ENCODE data around the gene POTEM. TPM values are rescaled to one million over a fixed set of nuclear protein-coding genes. Genes with fewer than 3 reads are reported as not detected.
"Not testable (repeated sequence)": the region's sequence is repeated elsewhere in the genome, so short reads cannot be mapped to it uniquely, and the experiment has no call there.

Gene POTEM
- not detected for polyA plus RNA-seq (ENCODE audit: insufficient read length)

GRCh38 chr14:18967134-18967533, at the start of gene POTEM:
TSS of gene POTEM (plus strand) at chr14:18967434. CDS start at chr14:18967486, 52 bp downstream.
- not testable (repeated sequence) for DNase-seq

GRCh38 chr14:18918345-18918744, 48.9 kb upstream of the POTEM start:
- DNase-seq: not testable (repeated sequence)

GRCh38 chr14:18920052-18920451, 47.2 kb upstream of the POTEM start:
- not testable (repeated sequence) for DNase-seq

GRCh38 chr14:18921055-18921701, 46.1 kb upstream of the POTEM start:
- not testable (repeated sequence) for DNase-seq

- not testable (repeated sequence) for DNase-seq
Observed at GRCh38 chr14:18936848-18937247, 30.4 kb upstream of the POTEM start.

- not testable (repeated sequence) for DNase-seq
Observed at GRCh38 chr14:18938733-18939132, 28.5 kb upstream of the POTEM start.

GRCh38 chr14:18949939-18950338, 17.3 kb upstream of the POTEM start:
- DNase-seq: not testable (repeated sequence)

- DNase-seq: not testable (repeated sequence)
Observed at GRCh38 chr14:18953085-18953484, 14.1 kb upstream of the POTEM start.

GRCh38 chr14:18955816-18956215, 11.4 kb upstream of the POTEM start:
- DNase-seq: not testable (repeated sequence)

GRCh38 chr14:18961576-18961975, 5.7 kb upstream of the POTEM start:
- not testable (repeated sequence) for DNase-seq

- DNase-seq: not testable (repeated sequence)
Observed at GRCh38 chr14:18962143-18962542, 5.1 kb upstream of the POTEM start.

GRCh38 chr14:18963276-18963675, 4.0 kb upstream of the POTEM start:
- not testable (repeated sequence) for DNase-seq

GRCh38 chr14:18964878-18965277, 2.4 kb upstream of the POTEM start:
- DNase-seq: not testable (repeated sequence)

- DNase-seq: not testable (repeated sequence)
Observed at GRCh38 chr14:19002566-19002965, 35.3 kb downstream of the POTEM start.

- DNase-seq: not testable (repeated sequence)
Observed at GRCh38 chr14:19006490-19006889, 39.3 kb downstream of the POTEM start.

- not testable (repeated sequence) for DNase-seq
Observed at GRCh38 chr14:19007678-19008077, 40.4 kb downstream of the POTEM start.

- not testable (repeated sequence) for DNase-seq
Observed at GRCh38 chr14:19011029-19011428, 43.8 kb downstream of the POTEM start.

GRCh38 chr14:19011703-19012102, 44.5 kb downstream of the POTEM start:
- not testable (repeated sequence) for DNase-seq

GRCh38 chr14:19015185-19015584, 48.0 kb downstream of the POTEM start:
- DNase-seq: not testable (repeated sequence)

- DNase-seq: not testable (repeated sequence)
Observed at GRCh38 chr14:19025080-19025589, 57.9 kb downstream of the POTEM start.

GRCh38 chr14:19026649-19027351, 59.6 kb downstream of the POTEM start:
- DNase-seq: not testable (repeated sequence)

GRCh38 chr14:19027895-19028294, 60.7 kb downstream of the POTEM start:
- DNase-seq: not testable (repeated sequence)

GRCh38 chr14:19036811-19037382, 69.7 kb downstream of the POTEM start:
- not testable (repeated sequence) for DNase-seq
